GM12874 (cell line): Measurements from ENCODE around the gene IL31.

Source experiments
- CTCF ChIP-seq: IDR thresholded peaks from 2 replicates; pipeline ENCODE4 v1.5.1; 2011; ENCODE audit warnings: low read depth, mild to moderate bottlenecking, control low read depth, low read length, moderate library complexity; ENCODE audit not compliant: insufficient read depth

Gene IL31

DNA sequence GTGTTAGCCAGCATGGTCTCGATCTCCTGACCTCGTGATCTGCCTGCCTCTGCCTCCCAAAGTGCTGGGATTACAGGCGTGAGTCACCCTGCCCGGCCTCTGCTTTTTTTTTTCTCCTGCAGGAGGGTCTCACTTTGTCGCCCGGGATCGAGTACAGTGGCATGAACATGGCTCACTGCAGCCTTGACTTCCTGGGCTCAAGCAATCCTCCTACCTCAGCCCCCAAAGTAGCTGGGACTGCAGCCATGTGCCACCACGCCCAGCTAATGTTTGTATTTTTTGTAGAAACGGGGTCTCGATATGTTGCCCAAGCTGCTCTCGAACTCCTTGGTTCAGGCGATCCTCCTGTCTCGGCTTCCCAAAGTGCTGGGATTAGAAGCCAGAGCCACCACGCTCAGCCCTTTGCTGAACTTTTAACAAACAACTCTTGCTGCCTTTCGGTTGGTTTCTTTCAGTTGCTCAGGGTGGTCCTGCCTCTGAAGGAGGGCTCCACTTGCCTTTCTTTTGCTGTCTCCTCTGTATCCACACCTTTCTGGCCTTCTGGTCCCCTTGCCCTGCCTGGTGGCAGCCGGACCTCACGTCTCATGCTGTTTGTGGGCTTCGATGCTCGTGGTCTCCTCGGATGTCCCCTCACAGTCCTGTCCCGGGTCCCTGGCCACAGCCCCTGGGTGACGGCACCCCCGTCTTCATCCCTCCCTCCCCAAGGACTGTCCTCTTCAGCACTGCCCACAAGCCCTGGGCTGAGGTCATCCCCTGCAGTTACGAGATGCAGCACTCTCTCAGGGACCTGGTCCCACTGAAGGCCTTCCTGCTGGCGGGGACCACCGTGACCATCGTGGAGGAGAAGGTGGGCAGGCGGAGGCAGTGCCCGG lies 25.7 kb upstream of the IL31 start:
- no peak for TF ChIP-seq CTCF

DNA sequence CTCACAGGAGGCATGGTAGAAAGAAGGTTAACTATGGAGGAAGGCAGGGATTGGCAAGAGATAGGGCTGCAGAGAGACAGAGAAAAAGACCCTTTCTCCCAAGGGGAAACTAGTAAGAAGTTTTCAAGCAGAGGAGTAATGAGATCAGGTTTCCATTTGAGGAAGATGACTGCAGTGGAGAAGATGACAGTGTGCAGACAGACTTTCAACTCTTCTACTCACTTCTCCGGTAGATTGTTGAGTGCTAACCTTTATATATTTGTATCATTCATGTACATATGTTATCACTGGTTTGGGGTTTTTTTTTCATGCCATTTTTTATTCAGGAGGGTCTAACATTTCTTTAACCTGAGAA lies 23.6 kb upstream of the IL31 start:
- no peak for TF ChIP-seq CTCF

- TF ChIP-seq CTCF = no peak
Measured at GRCh38 chr12:122195405-122195804, 21.4 kb upstream of the IL31 start.

- no peak for TF ChIP-seq CTCF
Measured at GRCh38 chr12:122194804-122195203, 20.8 kb upstream of the IL31 start.

- TF ChIP-seq CTCF = no peak
Measured at GRCh38 chr12:122192441-122192840, 18.4 kb upstream of the IL31 start.

DNA sequence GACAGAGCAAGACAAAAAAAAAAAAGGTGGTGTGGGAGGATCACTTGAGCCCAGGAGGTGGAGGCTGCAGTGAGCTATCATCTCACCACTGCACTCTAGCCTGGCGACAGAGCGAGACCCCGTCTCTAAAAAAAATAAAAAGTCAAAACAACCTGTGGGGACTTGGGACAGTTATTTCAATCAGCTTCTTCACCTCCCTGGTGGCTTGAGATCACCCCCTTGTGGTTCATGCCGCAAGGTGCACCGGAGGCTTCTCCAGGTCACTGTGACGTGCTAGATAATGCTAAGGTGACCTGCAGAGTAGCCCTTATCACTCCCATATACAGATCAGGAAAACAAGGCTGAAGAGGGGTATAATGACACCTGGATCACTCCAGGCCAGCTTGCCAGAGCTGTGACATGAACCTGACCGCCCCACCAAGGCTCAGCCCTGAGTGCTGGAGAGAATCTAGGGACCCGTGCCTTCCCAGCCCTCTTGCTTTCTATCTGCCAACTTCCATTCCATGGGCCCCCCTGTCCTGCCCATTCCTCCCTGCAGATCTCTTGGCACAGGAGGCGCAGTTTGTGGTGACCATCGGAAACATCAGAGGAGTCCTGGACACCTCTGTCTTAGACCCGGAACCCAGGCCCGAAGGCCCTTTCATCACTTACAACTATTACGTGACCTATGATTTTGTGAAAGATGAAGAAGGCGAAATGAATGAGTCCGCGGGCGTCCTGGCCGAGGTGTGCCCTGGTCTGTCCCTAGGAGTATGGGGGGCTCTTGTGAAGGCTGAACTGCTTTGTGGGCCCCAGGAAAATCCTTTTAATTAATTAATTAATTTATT lies 17.0 kb upstream of the IL31 start:
- TF ChIP-seq CTCF = peak; percentile 87

- no peak for TF ChIP-seq CTCF
Measured at GRCh38 chr12:122189626-122190475, 15.8 kb upstream of the IL31 start.
